SU-DHL-6 (cell line): ENCODE measurements around the gene MDM2.
"Not testable (repeated sequence)": the region's sequence is repeated elsewhere in the genome, so short reads cannot be mapped to it uniquely, and the experiment has no call there.

Source experiments
- H2AFZ ChIP-seq: fragments of 200-600 bp; sonication (generic); 2 replicates; pipeline ENCODE4 v1.6.1; 2014; ENCODE audit warnings: low read depth, mild to moderate bottlenecking, moderate library complexity, mixed read lengths, antibody characterized with exemption, low read length; ENCODE audit not compliant: severe bottlenecking
- H3F3A ChIP-seq: fragments of 200-600 bp; shearing (Covaris generic); 2 replicates; pipeline ENCODE4 v1.6.0; 2016; ENCODE audit warnings: antibody characterized with exemption, mild to moderate bottlenecking; ENCODE audit not compliant: insufficient read depth
- H3K27ac ChIP-seq: fragments of 200-600 bp; sonication (generic); 2 replicates; pipeline ENCODE4 v1.5.1; 2016; ENCODE audit warnings: low read depth, mild to moderate bottlenecking, low read length, moderate library complexity, mixed read lengths
- H3K27me3 ChIP-seq: fragments of 200-600 bp; sonication (generic), shearing (Covaris generic); 2 replicates; pipeline ENCODE4 v1.6.0; 2014; ENCODE audit warnings: mild to moderate bottlenecking, low read length
- H3K36me3 ChIP-seq: fragments of 200-600 bp; sonication (generic); 2 replicates; pipeline ENCODE4 v1.6.1; 2014; ENCODE audit warnings: mild to moderate bottlenecking, low read length, mixed read lengths
- H3K4me2 ChIP-seq: fragments of 300-600, 200-600 bp; shearing (Covaris generic), sonication (generic); 2 replicates; pipeline ENCODE4 v1.6.0; 2014; ENCODE audit warnings: low read length, low read depth, mild to moderate bottlenecking; ENCODE audit not compliant: poor library complexity, severe bottlenecking
- H3K4me3 ChIP-seq: fragments of 200-600 bp; sonication (generic); 2 replicates; pipeline ENCODE4 v1.5.1; 2014; ENCODE audit warnings: antibody characterized with exemption, low read length, mild to moderate bottlenecking, mixed read lengths; ENCODE audit not compliant: insufficient read depth, poor library complexity, severe bottlenecking
- H3K79me2 ChIP-seq: fragments of 200-600 bp; sonication (generic); 2 replicates; pipeline ENCODE4 v1.6.1; 2014; ENCODE audit warnings: mild to moderate bottlenecking, low read length, moderate library complexity; ENCODE audit not compliant: insufficient read depth
- H3K9ac ChIP-seq: fragments of 200-600 bp; sonication (generic); 2 replicates; pipeline ENCODE4 v1.7.0; 2014; ENCODE audit warnings: mild to moderate bottlenecking, low read length
- H3K9me2 ChIP-seq: fragments of 200-600 bp; sonication (generic); replicated peaks from 2 replicates; pipeline ENCODE4 v1.6.1; 2014; ENCODE audit warnings: low read length; ENCODE audit not compliant: insufficient read depth
- H3K9me3 ChIP-seq: fragments of 200-600 bp; sonication (generic); 2 replicates; pipeline ENCODE4 v1.6.1; 2014; ENCODE audit warnings: low read length, mixed read lengths; ENCODE audit not compliant: insufficient read depth
- H4K20me1 ChIP-seq: fragments of 200-600 bp; sonication (generic); 2 replicates; pipeline ENCODE4 v1.6.1; 2014; ENCODE audit warnings: low read depth, mild to moderate bottlenecking, antibody characterized with exemption, low read length, moderate library complexity, mixed read lengths
- CTCF ChIP-seq: fragments of 200-600 bp; sonication (generic); IDR thresholded peaks from one replicate; pipeline ENCODE4 v1.5.1; 2017; ENCODE audit warnings: antibody characterized with exemption, mild to moderate bottlenecking, low read length, moderate library complexity; ENCODE audit not compliant: insufficient read depth, poor library complexity, severe bottlenecking
- EZH2phosphoT487 ChIP-seq: fragments of 200-600 bp; sonication (generic), shearing (Covaris generic); conservative IDR thresholded peaks from 2 replicates; pipeline ENCODE4 v1.6.1; 2018; ENCODE audit warnings: mild to moderate bottlenecking, antibody characterized with exemption, low read length, moderate library complexity, mixed read lengths

MDM2 gene

DNA sequence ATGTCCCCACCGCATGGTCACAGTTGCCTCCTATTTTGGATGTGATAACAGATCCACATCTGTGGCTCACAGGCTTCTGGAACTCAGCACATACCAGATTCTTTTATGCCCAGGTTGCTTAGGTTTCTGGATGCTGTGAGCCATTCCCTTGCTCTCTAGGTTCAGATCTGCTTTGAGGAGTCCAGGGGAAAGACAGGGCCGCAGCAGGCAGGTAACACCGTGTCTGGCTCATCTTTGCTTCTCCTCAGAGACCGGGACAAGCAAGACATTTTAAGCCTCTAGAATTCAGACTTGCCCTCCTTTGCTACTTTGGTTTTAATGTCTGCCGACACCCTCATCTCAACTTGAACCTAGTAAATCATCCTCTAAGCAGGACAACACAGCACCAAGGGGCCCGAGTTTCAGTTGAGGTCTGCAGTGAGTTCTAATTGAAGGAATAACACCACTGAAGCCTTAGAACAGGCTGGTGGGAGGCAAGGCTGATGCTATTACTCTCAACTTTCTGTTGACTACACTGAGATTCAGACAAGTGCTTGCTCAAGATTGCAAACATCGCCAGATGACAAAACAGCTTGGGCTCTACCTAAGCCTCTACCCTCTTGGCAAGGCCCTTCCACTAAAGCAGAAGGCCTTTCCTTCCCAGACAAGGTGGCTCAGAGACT is 55.3 kb downstream of the MDM2 start:
- Histone ChIP-seq H3K9me2 (no peaks in the 10 kb centered on the region), H3K27me3 (no peaks in the 10 kb centered on the region), H3K79me2 (no peaks in the 10 kb centered on the region), H3K9me3 (no peaks in the 10 kb centered on the region), H2AFZ (no peak overlapping the region), H3F3A (no peaks in the 10 kb centered on the region), H3K4me3 (no peak overlapping the region), H3K27ac (0 out of 2 replicates have a peak overlapping the region, but pooled peaks have one; percentile 11), H4K20me1 (no peaks in the 10 kb centered on the region), H3K36me3 (no peaks in the 10 kb centered on the region), H3K4me2 (peak overlapping the region; percentile 16), H3K9ac (no peak overlapping the region)
- no peak for TF ChIP-seq CTCF
- TF ChIP-seq EZH2phosphoT487 = no peak

- not testable (repeated sequence) for H3K9me3 ChIP-seq, H3K27ac ChIP-seq, H2AFZ ChIP-seq, H3F3A ChIP-seq, H3K9me2 ChIP-seq, H3K4me3 ChIP-seq, H3K9ac ChIP-seq, H3K27me3 ChIP-seq, H4K20me1 ChIP-seq, H3K79me2 ChIP-seq, H3K36me3 ChIP-seq
- peak; percentile 73 for TF ChIP-seq CTCF
- H3K4me2 ChIP-seq = peak overlapping the region; percentile 16
These were observed 56.0 kb downstream of the MDM2 start for GRCh38 chr12:68863886-68864454.

GRCh38 chr12:68864604-68865003 is 56.6 kb downstream of the MDM2 start:
- no peak overlapping the region for H2AFZ ChIP-seq
- H4K20me1 ChIP-seq = no peaks in the 10 kb centered on the region
- no peak overlapping the region for H3K9ac ChIP-seq
- H3K4me3 ChIP-seq = no peak overlapping the region
- H3K27me3 ChIP-seq = no peaks in the 10 kb centered on the region
- H3K79me2 ChIP-seq = no peaks in the 10 kb centered on the region
- TF ChIP-seq EZH2phosphoT487 = no peak
- TF ChIP-seq CTCF = no peak
- no peaks in the 10 kb centered on the region for H3K36me3 ChIP-seq
- H3K9me2 ChIP-seq = no peaks in the 10 kb centered on the region
- H3K27ac ChIP-seq = no peak overlapping the region
- H3K9me3 ChIP-seq = no peaks in the 10 kb centered on the region
- no peaks in the 10 kb centered on the region for H3F3A ChIP-seq
- H3K4me2 ChIP-seq = no peak overlapping the region
